ENCODE results near the gene RAB14. TPM values are rescaled to one million over a fixed set of nuclear protein-coding genes. Genes with fewer than 3 reads are reported as not detected.
A peak's percentile ranks its signal among the peaks of the same experiment; 100 is the strongest.

The RAB14 gene
- total and polyA plus RNA-seq, 3 donors from 2014 or later: 44.6 to 66.7 (median 51.1) TPM

DNA sequence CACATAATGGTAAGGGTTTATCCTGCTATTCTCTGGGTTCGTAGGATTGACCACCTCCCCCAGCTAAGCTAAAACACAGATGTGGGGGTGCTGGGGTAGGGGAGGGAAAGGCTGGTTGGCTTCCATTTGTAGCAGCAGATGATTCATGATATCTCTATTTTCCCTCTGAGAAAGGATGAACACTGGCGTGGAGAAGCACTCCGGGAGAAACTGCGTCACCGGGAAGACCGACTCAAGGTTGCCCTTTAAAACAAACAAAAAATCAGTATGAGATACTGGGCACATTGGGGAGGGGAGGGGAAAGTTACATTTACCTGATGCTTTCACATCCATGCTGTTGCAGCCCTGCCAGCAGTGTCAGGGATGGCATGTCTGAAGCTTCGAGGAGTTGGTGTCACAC, 28.2 kb downstream of the RAB14 start:
- Histone ChIP-seq H3K27me3 (no peaks in the 10 kb centered on the region), H3K27ac (no peak overlapping the region), H3K4me1 (no peaks in the 10 kb centered on the region), H3K4me3 (no peak overlapping the region), H3K9me3 (no peaks in the 10 kb centered on the region), H3K36me3 (ENCODE audit: low read depth, missing control alignments) (no peaks in the 10 kb centered on the region)
- no peak for DNase-seq
- 90 to 98% methylated on average over 7 of the region's 7 CpGs for WGBS, 2 donors
- intact Hi-C loops (cut with DNase I; ENCODE audit: low total_unique reads): no loop called here
- no peak for TF ChIP-seq POLR2A (IDR thresholded peaks at IDR 0.05)
- TF ChIP-seq, protein P1, sequence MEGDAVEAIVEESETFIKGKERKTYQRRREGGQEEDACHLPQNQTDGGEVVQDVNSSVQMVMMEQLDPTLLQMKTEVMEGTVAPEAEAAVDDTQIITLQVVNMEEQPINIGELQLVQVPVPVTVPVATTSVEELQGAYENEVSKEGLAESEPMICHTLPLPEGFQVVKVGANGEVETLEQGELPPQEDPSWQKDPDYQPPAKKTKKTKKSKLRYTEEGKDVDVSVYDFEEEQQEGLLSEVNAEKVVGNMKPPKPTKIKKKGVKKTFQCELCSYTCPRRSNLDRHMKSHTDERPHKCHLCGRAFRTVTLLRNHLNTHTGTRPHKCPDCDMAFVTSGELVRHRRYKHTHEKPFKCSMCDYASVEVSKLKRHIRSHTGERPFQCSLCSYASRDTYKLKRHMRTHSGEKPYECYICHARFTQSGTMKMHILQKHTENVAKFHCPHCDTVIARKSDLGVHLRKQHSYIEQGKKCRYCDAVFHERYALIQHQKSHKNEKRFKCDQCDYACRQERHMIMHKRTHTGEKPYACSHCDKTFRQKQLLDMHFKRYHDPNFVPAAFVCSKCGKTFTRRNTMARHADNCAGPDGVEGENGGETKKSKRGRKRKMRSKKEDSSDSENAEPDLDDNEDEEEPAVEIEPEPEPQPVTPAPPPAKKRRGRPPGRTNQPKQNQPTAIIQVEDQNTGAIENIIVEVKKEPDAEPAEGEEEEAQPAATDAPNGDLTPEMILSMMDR (IDR thresholded peaks at IDR 0.05): no peak

DNA sequence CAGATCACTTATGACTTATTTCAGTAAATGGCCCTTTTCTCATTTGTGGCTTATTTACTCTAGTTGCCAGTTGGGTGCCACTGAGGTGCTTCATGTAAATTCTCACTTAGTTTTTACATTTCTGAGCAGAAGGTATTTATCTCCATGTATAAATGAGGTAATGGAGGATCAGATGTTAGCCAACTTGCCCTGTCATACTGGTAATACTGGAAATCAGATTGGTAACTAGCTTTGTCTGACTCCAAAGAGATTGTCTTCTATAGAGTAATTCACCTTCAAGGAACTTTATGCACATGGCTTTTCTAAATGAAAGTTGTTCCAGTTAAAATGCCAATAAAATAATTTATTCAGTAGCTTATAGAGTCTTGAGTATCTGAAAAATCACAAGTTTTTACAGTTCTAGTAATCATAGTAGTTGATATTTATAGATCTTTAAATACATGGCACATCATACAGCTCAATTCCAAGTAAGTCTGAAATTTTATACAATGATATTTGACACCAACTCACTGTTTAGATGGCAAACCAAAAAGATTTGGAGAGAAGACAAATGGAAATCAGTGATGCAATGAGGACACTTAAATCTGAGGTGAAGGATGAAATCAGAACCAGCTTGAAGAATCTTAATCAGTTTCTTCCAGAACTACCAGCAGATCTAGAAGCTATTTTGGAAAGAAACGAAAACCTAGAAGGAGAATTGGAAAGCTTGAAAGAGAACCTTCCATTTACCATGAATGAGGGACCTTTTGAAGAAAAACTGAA, 28.8 kb downstream of the RAB14 start:
- DNase-seq: no peak
- H3K4me1 ChIP-seq: no peaks in the 10 kb centered on the region
- H3K36me3 ChIP-seq (ENCODE audit: low read depth, missing control alignments): no peaks in the 10 kb centered on the region
- H3K4me3 ChIP-seq: no peak overlapping the region
- intact Hi-C loops (cut with DNase I; ENCODE audit: low total_unique reads): no loop called here
- H3K9me3 ChIP-seq: no peaks in the 10 kb centered on the region
- TF ChIP-seq, protein P1 (IDR thresholded peaks at IDR 0.05): no peak
- no peak for TF ChIP-seq POLR2A (IDR thresholded peaks at IDR 0.05)
- no peak overlapping the region for H3K27ac ChIP-seq
- H3K27me3 ChIP-seq: no peaks in the 10 kb centered on the region
- WGBS, 2 donors: 84 to 90% methylated on average over 1 of the region's 1 CpG

DNA sequence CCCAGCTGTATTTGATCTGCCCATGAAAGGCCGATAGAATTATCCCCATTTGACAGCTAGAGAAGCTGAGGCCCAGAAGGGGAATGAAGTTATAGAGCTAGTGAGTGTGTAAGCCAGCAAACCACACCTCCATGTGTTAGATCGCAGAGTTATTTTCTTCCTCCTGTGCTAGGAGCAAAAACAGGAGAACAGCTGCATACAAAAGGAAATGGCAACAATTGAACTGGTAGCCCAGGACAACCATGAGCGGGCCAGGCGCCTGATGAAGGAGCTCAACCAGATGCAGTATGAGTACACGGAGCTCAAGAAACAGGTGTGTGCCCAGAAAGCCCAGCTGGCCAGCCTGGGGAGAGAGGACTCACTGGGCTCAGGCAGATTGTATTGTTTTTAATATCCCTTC, 30.4 kb downstream of the RAB14 start:
- Histone ChIP-seq H3K36me3 (ENCODE audit: low read depth, missing control alignments) (no peaks in the 10 kb centered on the region), H3K4me1 (no peaks in the 10 kb centered on the region), H3K9me3 (no peaks in the 10 kb centered on the region), H3K27me3 (no peaks in the 10 kb centered on the region), H3K27ac (no peak overlapping the region), H3K4me3 (no peak overlapping the region)
- intact Hi-C loops (cut with DNase I; ENCODE audit: low total_unique reads): no loop called here
- no peak for DNase-seq
- 82 to 93% methylated on average over 5 of the region's 5 CpGs for WGBS, 2 donors
- no peak for TF ChIP-seq POLR2A (IDR thresholded peaks at IDR 0.05)

DNA sequence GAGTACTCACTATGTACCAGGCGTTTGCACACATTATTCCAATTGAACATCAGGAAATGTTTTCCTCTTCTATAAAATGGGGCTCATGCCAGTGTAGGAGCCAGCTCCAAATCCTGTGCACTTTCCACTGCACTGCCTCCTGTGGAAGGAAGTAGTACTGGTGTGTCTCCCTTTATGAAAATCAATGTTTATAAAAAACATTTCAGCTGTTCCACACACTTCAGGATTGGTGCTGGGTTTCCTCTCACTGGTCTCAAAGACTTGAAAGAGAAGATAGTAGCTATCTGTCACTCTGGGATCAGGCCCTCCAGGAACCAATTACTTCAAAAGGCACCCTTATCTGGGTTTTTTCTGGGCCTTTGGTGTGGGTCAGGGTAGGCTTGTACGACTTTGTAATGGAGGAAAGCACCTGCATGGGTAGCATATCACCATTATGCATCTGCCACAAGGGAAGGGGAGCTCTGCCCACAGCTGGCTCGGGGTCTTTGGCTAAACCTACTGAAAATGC, 32.5 kb downstream of the RAB14 start:
- DNase-seq: peak; percentile 26
- no peaks in the 10 kb centered on the region for H3K36me3 ChIP-seq (ENCODE audit: low read depth, missing control alignments)
- intact Hi-C loops (cut with DNase I; ENCODE audit: low total_unique reads): no loop called here
- TF ChIP-seq, protein P1 (IDR thresholded peaks at IDR 0.05): peak in 2 of 3 experiments; percentile 47 to 60
- no peak for TF ChIP-seq POLR2A (IDR thresholded peaks at IDR 0.05)
- H3K27ac ChIP-seq: no peak overlapping the region
- H3K9me3 ChIP-seq: no peaks in the 10 kb centered on the region
- H3K4me3 ChIP-seq: no peak overlapping the region
- no peaks in the 10 kb centered on the region for H3K4me1 ChIP-seq
- 67 to 68% methylated on average over 3 of the region's 3 CpGs for whole genome bisulfite sequencing, 2 donors
- no peaks in the 10 kb centered on the region for H3K27me3 ChIP-seq

DNA sequence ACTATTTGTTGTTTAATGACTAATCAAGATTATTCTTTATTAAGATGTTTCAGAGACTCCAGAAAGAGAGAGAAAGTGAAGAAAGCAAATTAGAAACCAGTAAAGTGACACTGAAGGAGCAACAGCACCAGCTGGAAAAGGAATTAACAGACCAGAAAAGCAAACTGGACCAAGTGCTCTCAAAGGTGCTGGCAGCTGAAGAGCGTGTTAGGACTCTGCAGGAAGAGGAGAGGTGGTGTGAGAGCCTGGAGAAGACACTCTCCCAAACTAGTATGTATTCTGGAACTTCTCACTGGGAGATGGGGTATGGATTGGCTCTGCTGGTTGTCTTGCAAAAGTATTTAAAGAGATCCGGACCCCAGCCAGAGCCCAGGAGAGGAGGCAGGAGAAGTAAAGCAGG, 33.6 kb downstream of the RAB14 start:
- DNase-seq: no peak
- TF ChIP-seq, protein P1 (IDR thresholded peaks at IDR 0.05): no peak
- intact Hi-C loops (cut with DNase I; ENCODE audit: low total_unique reads): no loop called here
- Histone ChIP-seq H3K9me3 (no peaks in the 10 kb centered on the region), H3K4me3 (no peak overlapping the region), H3K4me1 (no peaks in the 10 kb centered on the region), H3K27ac (no peak overlapping the region), H3K27me3 (no peaks in the 10 kb centered on the region), H3K36me3 (ENCODE audit: low read depth, missing control alignments) (no peaks in the 10 kb centered on the region)
- 90 to 96% methylated on average over 2 of the region's 2 CpGs for WGBS, 2 donors

Data from testis (tissue), 3 donors.